ENCODE results near the gene HRH1.

HRH1 gene

DNA sequence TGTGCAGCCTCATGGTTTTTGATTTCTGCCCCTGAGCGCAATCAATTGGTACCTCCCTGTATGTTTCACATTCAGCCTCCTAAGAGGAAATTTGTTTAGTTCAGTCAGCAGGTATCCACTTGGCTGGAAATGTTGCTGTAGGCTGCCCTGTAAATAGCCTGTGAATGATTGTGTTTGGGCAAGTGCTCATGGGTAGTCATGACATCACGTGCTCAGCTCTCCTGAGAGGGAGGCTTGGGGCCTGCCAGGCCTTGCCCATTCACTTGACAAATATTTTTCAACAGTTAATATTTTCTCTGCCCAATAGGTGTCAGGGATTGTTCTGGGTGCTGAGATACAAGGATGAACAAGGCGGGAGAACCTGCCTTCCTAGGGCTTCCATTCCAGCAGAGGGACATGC lies 13.3 kb downstream of the HRH1 start:
- H3K9me3 ChIP-seq (ENCODE audit: insufficient read depth, low read length): no peaks in the 10 kb centered on the region
- H3K4me2 ChIP-seq (ENCODE audit: low read depth, low read length, poor library complexity, severe bottlenecking): no peak overlapping the region
- no peak overlapping the region for H3K9ac ChIP-seq (ENCODE audit: low read length)
- no peaks in the 10 kb centered on the region for H4K20me1 ChIP-seq (ENCODE audit: low read depth, low read length)
- no peaks in the 10 kb centered on the region for H3K9me2 ChIP-seq (replicated peaks; ENCODE audit: insufficient read depth, low read length)
- H3K27ac ChIP-seq (ENCODE audit: low read depth, low read length): no peak overlapping the region
- H3F3A ChIP-seq (ENCODE audit: insufficient read depth): no peaks in the 10 kb centered on the region
- H3K36me3 ChIP-seq (ENCODE audit: low read length): no peaks in the 10 kb centered on the region
- no peaks in the 10 kb centered on the region for H3K79me2 ChIP-seq (ENCODE audit: insufficient read depth, low read length)
- H3K4me3 ChIP-seq (ENCODE audit: insufficient read depth, low read length, poor library complexity, severe bottlenecking): no peak overlapping the region
- H2AFZ ChIP-seq (ENCODE audit: low read depth, low read length, severe bottlenecking): no peak overlapping the region
- no peak for TF ChIP-seq EZH2phosphoT487 (conservative IDR thresholded peaks at IDR 0.05; ENCODE audit: low read length)
- TF ChIP-seq, protein P1, sequence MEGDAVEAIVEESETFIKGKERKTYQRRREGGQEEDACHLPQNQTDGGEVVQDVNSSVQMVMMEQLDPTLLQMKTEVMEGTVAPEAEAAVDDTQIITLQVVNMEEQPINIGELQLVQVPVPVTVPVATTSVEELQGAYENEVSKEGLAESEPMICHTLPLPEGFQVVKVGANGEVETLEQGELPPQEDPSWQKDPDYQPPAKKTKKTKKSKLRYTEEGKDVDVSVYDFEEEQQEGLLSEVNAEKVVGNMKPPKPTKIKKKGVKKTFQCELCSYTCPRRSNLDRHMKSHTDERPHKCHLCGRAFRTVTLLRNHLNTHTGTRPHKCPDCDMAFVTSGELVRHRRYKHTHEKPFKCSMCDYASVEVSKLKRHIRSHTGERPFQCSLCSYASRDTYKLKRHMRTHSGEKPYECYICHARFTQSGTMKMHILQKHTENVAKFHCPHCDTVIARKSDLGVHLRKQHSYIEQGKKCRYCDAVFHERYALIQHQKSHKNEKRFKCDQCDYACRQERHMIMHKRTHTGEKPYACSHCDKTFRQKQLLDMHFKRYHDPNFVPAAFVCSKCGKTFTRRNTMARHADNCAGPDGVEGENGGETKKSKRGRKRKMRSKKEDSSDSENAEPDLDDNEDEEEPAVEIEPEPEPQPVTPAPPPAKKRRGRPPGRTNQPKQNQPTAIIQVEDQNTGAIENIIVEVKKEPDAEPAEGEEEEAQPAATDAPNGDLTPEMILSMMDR (IDR thresholded peaks at IDR 0.05; ENCODE audit: insufficient read depth, low read length, poor library complexity, severe bottlenecking): no peak
- no peaks in the 10 kb centered on the region for H3K27me3 ChIP-seq (ENCODE audit: low read length)

DNA sequence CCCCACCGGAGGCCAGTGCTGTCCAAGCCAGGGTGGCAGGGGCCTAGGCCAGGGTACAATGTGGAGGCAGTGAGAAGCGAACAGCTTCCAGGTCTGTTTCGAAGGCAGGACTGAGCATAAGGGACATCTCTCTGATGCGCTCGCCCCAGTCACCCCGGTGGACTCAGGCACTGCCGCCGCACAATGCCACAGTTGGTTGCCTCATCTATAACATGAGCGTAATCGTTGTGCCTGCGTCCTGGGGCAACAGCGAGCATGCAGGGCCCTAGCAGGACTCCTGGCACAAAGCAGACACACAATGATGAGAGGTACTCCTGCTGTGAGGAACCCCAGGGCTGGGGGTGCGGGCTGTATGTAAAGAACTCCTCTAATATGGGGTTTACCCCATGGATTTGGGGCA lies 14.1 kb downstream of the HRH1 start:
- Histone ChIP-seq H3K9ac (ENCODE audit: low read length) (no peak overlapping the region), H3K4me2 (ENCODE audit: low read depth, low read length, poor library complexity, severe bottlenecking) (no peak overlapping the region), H3K4me3 (ENCODE audit: insufficient read depth, low read length, poor library complexity, severe bottlenecking) (no peak overlapping the region), H3K27me3 (ENCODE audit: low read length) (no peaks in the 10 kb centered on the region), H3K9me3 (ENCODE audit: insufficient read depth, low read length) (no peaks in the 10 kb centered on the region), H3K36me3 (ENCODE audit: low read length) (no peaks in the 10 kb centered on the region), H3K9me2 (replicated peaks; ENCODE audit: insufficient read depth, low read length) (no peaks in the 10 kb centered on the region), H4K20me1 (ENCODE audit: low read depth, low read length) (no peaks in the 10 kb centered on the region), H3F3A (ENCODE audit: insufficient read depth) (no peaks in the 10 kb centered on the region), H3K79me2 (ENCODE audit: insufficient read depth, low read length) (no peaks in the 10 kb centered on the region), H3K27ac (ENCODE audit: low read depth, low read length) (no peak overlapping the region), H2AFZ (ENCODE audit: low read depth, low read length, severe bottlenecking) (no peak overlapping the region)
- TF ChIP-seq, protein P1 (IDR thresholded peaks at IDR 0.05; ENCODE audit: insufficient read depth, low read length, poor library complexity, severe bottlenecking): no peak
- no peak for TF ChIP-seq EZH2phosphoT487 (conservative IDR thresholded peaks at IDR 0.05; ENCODE audit: low read length)

DNA sequence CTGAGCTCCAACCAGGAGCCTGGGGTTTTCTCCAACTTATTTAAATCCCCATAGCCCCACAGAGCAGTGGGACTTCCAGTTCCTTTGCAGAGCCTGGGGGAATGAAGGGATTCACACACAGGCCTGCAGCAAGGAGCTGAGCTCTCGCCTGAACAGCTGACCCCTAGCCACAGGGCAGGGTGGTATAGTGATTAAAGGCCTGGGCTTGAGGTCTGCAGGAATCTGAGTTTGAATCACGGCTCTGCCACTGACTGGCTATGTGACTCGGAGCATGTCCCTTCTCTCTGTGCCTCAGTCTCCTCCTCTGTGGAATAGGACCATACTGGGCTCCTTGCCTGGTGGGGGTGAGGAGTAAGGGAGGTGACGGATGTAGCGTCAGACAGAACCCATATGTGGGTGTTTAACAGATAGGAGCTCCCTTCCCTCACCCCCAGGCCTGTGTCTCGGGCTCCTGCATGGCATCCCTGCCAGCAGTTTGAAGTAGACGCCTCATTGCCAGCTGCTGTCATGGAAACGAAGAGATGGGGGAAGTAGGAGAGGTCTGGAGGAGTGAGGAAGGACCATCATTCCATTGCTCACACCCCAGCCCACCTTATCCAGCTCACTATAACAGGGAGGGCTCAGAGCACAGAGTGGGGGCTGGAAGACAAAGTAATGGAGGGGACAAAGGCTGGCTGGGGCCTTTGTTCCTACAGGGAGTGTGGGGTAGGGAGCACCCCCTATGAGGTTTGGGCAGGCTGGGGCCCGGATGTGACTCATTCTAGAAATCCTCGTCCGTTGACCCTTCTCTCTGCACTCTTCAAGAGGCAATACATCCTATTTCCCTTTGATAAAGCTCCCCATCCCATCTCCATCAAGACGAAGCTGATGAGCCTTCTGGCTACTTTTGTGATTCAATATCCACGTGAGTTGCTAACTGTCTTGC lies 14.8 kb downstream of the HRH1 start:
- TF ChIP-seq, protein P1 (IDR thresholded peaks at IDR 0.05; ENCODE audit: insufficient read depth, low read length, poor library complexity, severe bottlenecking): no peak
- TF ChIP-seq EZH2phosphoT487 (conservative IDR thresholded peaks at IDR 0.05; ENCODE audit: low read length): no peak
- Histone ChIP-seq H3K9me2 (replicated peaks; ENCODE audit: insufficient read depth, low read length) (no peaks in the 10 kb centered on the region), H3K9me3 (ENCODE audit: insufficient read depth, low read length) (no peaks in the 10 kb centered on the region), H3K79me2 (ENCODE audit: insufficient read depth, low read length) (no peaks in the 10 kb centered on the region), H3K27ac (ENCODE audit: low read depth, low read length) (no peak overlapping the region), H3K4me3 (ENCODE audit: insufficient read depth, low read length, poor library complexity, severe bottlenecking) (no peak overlapping the region), H3K4me2 (ENCODE audit: low read depth, low read length, poor library complexity, severe bottlenecking) (no peak overlapping the region), H3K36me3 (ENCODE audit: low read length) (no peaks in the 10 kb centered on the region), H3K27me3 (ENCODE audit: low read length) (no peaks in the 10 kb centered on the region), H3K9ac (ENCODE audit: low read length) (no peak overlapping the region), H4K20me1 (ENCODE audit: low read depth, low read length) (no peaks in the 10 kb centered on the region), H2AFZ (ENCODE audit: low read depth, low read length, severe bottlenecking) (no peak overlapping the region), H3F3A (ENCODE audit: insufficient read depth) (no peaks in the 10 kb centered on the region)
